Measurements from ENCODE around the gene PHACTR3. TPM values are rescaled to one million over a fixed set of nuclear protein-coding genes. Genes with fewer than 3 reads are reported as not detected.

PHACTR3 gene
- total RNA-seq, 5 donors from 2014 or later (not counting 1 experiment from before 2014, with no cell fraction given) = not detected

GRCh38 chr20:59573837-59574236 is 30.5 kb upstream of the PHACTR3 start:
- Histone ChIP-seq H3K27ac (ENCODE audit: low read length) (no peak overlapping the region), H3K4me1 (ENCODE audit: control insufficient read depth in 1 of 2, extremely low read depth in 1 of 2, insufficient read depth in 2 of 2, low read length in 2 of 2) (peaks cover 0 to 8% of the 10 kb centered on the region in 2 experiments), H3K9me3 (no peaks in the 10 kb centered on the region), H3K4me3 (ENCODE audit: control insufficient read depth in 1 of 2, extremely low read depth in 1 of 2, low read length in 1 of 2) (no peak overlapping the region), H3K27me3 (replicated peaks in 1 of 2; ENCODE audit: control insufficient read depth in 2 of 2, extremely low read depth in 1 of 2, insufficient read depth in 2 of 2, low read length in 1 of 2) (peaks cover 3 to 57% of the 10 kb centered on the region in 2 experiments), H3K36me3 (ENCODE audit: control insufficient read depth in 2 of 2, extremely low read depth in 1 of 2, insufficient read depth in 1 of 2, low read length in 1 of 2) (no peaks in the 10 kb centered on the region)
- Mint-ChIP-seq H3K27me3 (peaks cover 45 to 54% of the 10 kb centered on the region in 2 donors), H3K27ac (no peak overlapping the region), H3K4me1 (peaks cover 8 to 15% (median 10%) of the 10 kb centered on the region in 3 donors), H3K36me3 (no peaks in the 10 kb centered on the region), H3K4me3 (no peak overlapping the region), H3K9me3 (no peaks in the 10 kb centered on the region)
- no peak for DNase-seq
- CTCF ChIA-PET = no interaction called here
- no peak for ATAC-seq (replicated peaks in 1 of 4)
- WGBS (ENCODE audit: insufficient coverage) = 91% methylated on average over 4 of the region's 8 CpGs
- POLR2A ChIA-PET = no interaction called here

DNA sequence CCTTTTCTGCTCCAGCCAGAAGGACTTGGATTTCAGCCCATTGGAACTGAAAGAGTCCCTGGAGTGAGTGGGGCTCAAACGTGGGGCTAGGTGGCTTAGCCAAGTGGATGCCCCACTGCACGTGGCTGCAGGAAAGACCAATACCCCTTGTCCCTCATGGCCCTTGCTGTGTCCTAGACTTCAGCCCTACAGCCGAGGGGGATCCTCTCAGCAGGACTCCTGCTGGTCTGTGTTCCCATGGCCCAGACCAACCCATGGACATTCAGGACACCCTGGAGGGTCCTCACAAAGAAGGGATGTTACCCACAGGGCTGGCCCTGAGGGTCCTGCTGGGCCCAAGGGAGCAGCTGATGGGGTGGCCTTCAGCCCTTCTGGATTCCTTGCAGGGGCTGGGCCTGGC is 30.0 kb upstream of the PHACTR3 start:
- H3K36me3 ChIP-seq (ENCODE audit: control insufficient read depth in 2 of 2, extremely low read depth in 1 of 2, insufficient read depth in 1 of 2, low read length in 1 of 2) = no peaks in the 10 kb centered on the region
- H3K27ac ChIP-seq (ENCODE audit: low read length) = no peak overlapping the region
- H3K9me3 ChIP-seq = no peaks in the 10 kb centered on the region
- ATAC-seq (replicated peaks in 1 of 4) (no peak), DNase-seq (no peak)
- peaks cover 3 to 59% of the 10 kb centered on the region in 2 experiments for H3K27me3 ChIP-seq (replicated peaks in 1 of 2; ENCODE audit: control insufficient read depth in 2 of 2, extremely low read depth in 1 of 2, insufficient read depth in 2 of 2, low read length in 1 of 2)
- no peaks in the 10 kb centered on the region for H3K36me3 Mint-ChIP-seq
- no peak overlapping the region for H3K4me3 ChIP-seq (ENCODE audit: control insufficient read depth in 1 of 2, extremely low read depth in 1 of 2, low read length in 1 of 2)
- H3K27ac Mint-ChIP-seq = no peak overlapping the region
- H3K9me3 Mint-ChIP-seq = no peaks in the 10 kb centered on the region
- ChIA-PET CTCF (no interaction called here), POLR2A (no interaction called here)
- peaks cover 0 to 8% of the 10 kb centered on the region in 2 experiments for H3K4me1 ChIP-seq (ENCODE audit: control insufficient read depth in 1 of 2, extremely low read depth in 1 of 2, insufficient read depth in 2 of 2, low read length in 2 of 2)
- H3K4me1 Mint-ChIP-seq = peaks cover 8 to 15% (median 10%) of the 10 kb centered on the region in 3 donors
- WGBS (ENCODE audit: insufficient coverage) = 45% methylated on average over 2 of the region's 3 CpGs
- H3K4me3 Mint-ChIP-seq = no peak overlapping the region
- peaks cover 46 to 55% of the 10 kb centered on the region in 2 donors for H3K27me3 Mint-ChIP-seq

- H3K4me1 Mint-ChIP-seq = peaks cover 8 to 15% (median 10%) of the 10 kb centered on the region in 3 donors
- no peak overlapping the region for H3K4me3 Mint-ChIP-seq
- H3K4me1 ChIP-seq (ENCODE audit: control insufficient read depth in 1 of 2, extremely low read depth in 1 of 2, insufficient read depth in 2 of 2, low read length in 2 of 2) = peaks cover 0 to 8% of the 10 kb centered on the region in 2 experiments
- 72% methylated on average over 3 of the region's 5 CpGs for WGBS (ENCODE audit: insufficient coverage)
- no peaks in the 10 kb centered on the region for H3K9me3 ChIP-seq
- no peaks in the 10 kb centered on the region for H3K9me3 Mint-ChIP-seq
- H3K4me3 ChIP-seq (ENCODE audit: control insufficient read depth in 1 of 2, extremely low read depth in 1 of 2, low read length in 1 of 2) = no peak overlapping the region
- DNase-seq = no peak
- H3K27me3 Mint-ChIP-seq = peaks cover 50 to 61% of the 10 kb centered on the region in 2 donors
- ATAC-seq (replicated peaks in 1 of 4) = no peak
- H3K36me3 ChIP-seq (ENCODE audit: control insufficient read depth in 2 of 2, extremely low read depth in 1 of 2, insufficient read depth in 1 of 2, low read length in 1 of 2) = no peaks in the 10 kb centered on the region
- ChIA-PET CTCF (no interaction called here), POLR2A (no interaction called here)
- H3K27ac Mint-ChIP-seq = no peak overlapping the region
- H3K36me3 Mint-ChIP-seq = no peaks in the 10 kb centered on the region
- peaks cover 3 to 68% of the 10 kb centered on the region in 2 experiments for H3K27me3 ChIP-seq (replicated peaks in 1 of 2; ENCODE audit: control insufficient read depth in 2 of 2, extremely low read depth in 1 of 2, insufficient read depth in 2 of 2, low read length in 1 of 2)
- no peak overlapping the region for H3K27ac ChIP-seq (ENCODE audit: low read length)
Observed at GRCh38 chr20:59575216-59575615, 29.1 kb upstream of the PHACTR3 start.

DNA sequence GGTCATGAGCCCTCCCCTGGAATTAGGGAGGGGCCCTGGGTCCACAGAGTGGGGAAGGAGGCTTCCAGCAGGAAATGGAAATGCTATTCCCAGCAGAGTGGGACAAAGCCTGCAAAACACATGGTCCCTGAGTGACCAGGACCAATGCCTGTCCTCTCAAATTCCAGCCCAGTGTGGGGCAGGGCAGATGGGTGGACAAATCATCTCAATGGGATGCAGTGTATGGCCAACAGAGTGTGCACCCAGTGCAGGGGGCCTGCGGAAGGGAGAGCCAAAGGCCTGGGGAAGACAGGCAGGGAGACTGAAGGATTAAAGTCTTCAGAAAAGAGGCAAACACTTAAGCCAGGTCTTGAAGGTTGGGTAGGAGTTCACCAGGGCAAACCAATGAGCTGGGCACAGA is 28.7 kb upstream of the PHACTR3 start:
- Mint-ChIP-seq H3K36me3 (no peaks in the 10 kb centered on the region), H3K27ac (no peak overlapping the region), H3K9me3 (no peaks in the 10 kb centered on the region), H3K4me1 (peaks cover 8 to 15% (median 10%) of the 10 kb centered on the region in 3 donors), H3K27me3 (peaks cover 50 to 61% of the 10 kb centered on the region in 2 donors), H3K4me3 (no peak overlapping the region)
- Histone ChIP-seq H3K36me3 (ENCODE audit: control insufficient read depth in 2 of 2, extremely low read depth in 1 of 2, insufficient read depth in 1 of 2, low read length in 1 of 2) (no peaks in the 10 kb centered on the region), H3K27ac (ENCODE audit: low read length) (no peak overlapping the region), H3K4me1 (ENCODE audit: control insufficient read depth in 1 of 2, extremely low read depth in 1 of 2, insufficient read depth in 2 of 2, low read length in 2 of 2) (peaks cover 0 to 8% of the 10 kb centered on the region in 2 experiments), H3K4me3 (ENCODE audit: control insufficient read depth in 1 of 2, extremely low read depth in 1 of 2, low read length in 1 of 2) (no peak overlapping the region), H3K27me3 (replicated peaks in 1 of 2; ENCODE audit: control insufficient read depth in 2 of 2, extremely low read depth in 1 of 2, insufficient read depth in 2 of 2, low read length in 1 of 2) (peaks cover 3 to 68% of the 10 kb centered on the region in 2 experiments), H3K9me3 (no peaks in the 10 kb centered on the region)
- ATAC-seq (replicated peaks in 1 of 4) = no peak
- ChIA-PET POLR2A (no interaction called here), CTCF (no interaction called here)
- WGBS (ENCODE audit: insufficient coverage) = 56% methylated on average over 1 of the region's 1 CpG
- no peak for DNase-seq

DNA sequence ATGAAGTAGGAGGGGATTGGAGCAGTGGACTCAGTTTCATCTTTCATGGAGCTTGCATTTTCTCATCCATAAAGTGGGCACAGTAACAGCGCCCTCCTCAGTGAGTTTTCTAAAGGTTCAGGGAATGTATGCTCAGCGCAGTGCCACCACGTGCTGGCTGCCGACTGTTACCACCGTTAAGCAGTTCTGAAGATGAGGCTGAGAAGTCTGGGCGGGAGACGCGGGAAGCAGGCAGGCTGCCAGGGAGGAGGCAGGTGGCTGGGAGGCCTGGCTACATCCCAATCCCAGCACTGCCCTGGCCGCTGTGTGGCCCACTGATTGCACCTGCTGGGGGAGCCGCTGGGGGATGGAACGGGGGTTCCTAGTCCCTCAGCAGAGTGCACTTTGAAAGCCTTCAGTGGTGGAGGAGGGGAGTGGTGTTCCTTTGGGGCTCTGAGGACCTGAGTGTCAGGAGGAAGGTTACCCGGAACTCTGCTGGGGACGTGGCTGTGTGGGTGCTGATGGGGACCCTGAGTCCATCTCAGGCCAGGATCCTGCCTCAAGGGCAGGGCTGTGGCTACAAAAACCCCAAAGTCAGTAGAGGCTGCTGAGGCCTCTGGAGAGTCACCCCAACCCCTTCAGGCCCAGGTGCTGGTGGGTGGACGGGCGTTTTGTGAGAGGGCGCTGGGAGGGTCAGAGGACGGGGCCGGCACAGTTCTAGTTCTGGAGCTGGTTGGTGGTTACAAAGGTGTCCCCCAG is 28.0 kb upstream of the PHACTR3 start:
- Mint-ChIP-seq H3K9me3 (no peaks in the 10 kb centered on the region), H3K27ac (no peak overlapping the region), H3K36me3 (no peaks in the 10 kb centered on the region), H3K27me3 (peaks cover 50 to 59% of the 10 kb centered on the region in 2 donors), H3K4me1 (peaks cover 6 to 9% (median 8%) of the 10 kb centered on the region in 3 donors), H3K4me3 (no peak overlapping the region)
- Histone ChIP-seq H3K9me3 (no peaks in the 10 kb centered on the region), H3K27ac (ENCODE audit: low read length) (no peak overlapping the region), H3K27me3 (replicated peaks in 1 of 2; ENCODE audit: control insufficient read depth in 2 of 2, extremely low read depth in 1 of 2, insufficient read depth in 2 of 2, low read length in 1 of 2) (peaks cover 3 to 68% of the 10 kb centered on the region in 2 experiments), H3K4me3 (ENCODE audit: control insufficient read depth in 1 of 2, extremely low read depth in 1 of 2, low read length in 1 of 2) (no peak overlapping the region), H3K4me1 (ENCODE audit: control insufficient read depth in 1 of 2, extremely low read depth in 1 of 2, insufficient read depth in 2 of 2, low read length in 2 of 2) (peaks cover 0 to 8% of the 10 kb centered on the region in 2 experiments), H3K36me3 (ENCODE audit: control insufficient read depth in 2 of 2, extremely low read depth in 1 of 2, insufficient read depth in 1 of 2, low read length in 1 of 2) (no peaks in the 10 kb centered on the region)
- 42% methylated on average over 17 of the region's 18 CpGs for WGBS (ENCODE audit: insufficient coverage)
- POLR2A ChIA-PET = no interaction called here
- DNase-seq (no peak), ATAC-seq (replicated peaks in 1 of 4) (no peak)
- CTCF ChIA-PET = no interaction called here

GRCh38 chr20:59577037-59577808 is 27.1 kb upstream of the PHACTR3 start:
- H3K36me3 ChIP-seq (ENCODE audit: control insufficient read depth in 2 of 2, extremely low read depth in 1 of 2, insufficient read depth in 1 of 2, low read length in 1 of 2) = no peaks in the 10 kb centered on the region
- H3K27me3 ChIP-seq (replicated peaks in 1 of 2; ENCODE audit: control insufficient read depth in 2 of 2, extremely low read depth in 1 of 2, insufficient read depth in 2 of 2, low read length in 1 of 2) = peaks cover 3 to 60% of the 10 kb centered on the region in 2 experiments
- H3K4me1 ChIP-seq (ENCODE audit: control insufficient read depth in 1 of 2, extremely low read depth in 1 of 2, insufficient read depth in 2 of 2, low read length in 2 of 2) = no peaks in the 10 kb centered on the region
- no peak overlapping the region for H3K4me3 ChIP-seq (ENCODE audit: control insufficient read depth in 1 of 2, extremely low read depth in 1 of 2, low read length in 1 of 2)
- H3K9me3 ChIP-seq = no peaks in the 10 kb centered on the region
- 9% methylated on average over 81 of the region's 95 CpGs for WGBS (ENCODE audit: insufficient coverage)
- Mint-ChIP-seq H3K9me3 (no peaks in the 10 kb centered on the region), H3K27me3 (peaks cover 49 to 53% of the 10 kb centered on the region in 2 donors), H3K36me3 (no peaks in the 10 kb centered on the region), H3K27ac (no peak overlapping the region), H3K4me3 (no peak overlapping the region), H3K4me1 (peaks cover 0 to 4% (median under 1%) of the 10 kb centered on the region in 3 donors)
- no peak overlapping the region for H3K27ac ChIP-seq (ENCODE audit: low read length)
- ChIA-PET CTCF (no interaction called here), POLR2A (no interaction called here)
- ATAC-seq (replicated peaks in 1 of 4) = no peak
- no peak for DNase-seq
